K562 (cell line): ENCODE data around the gene KRTAP6-2.

Experiments
- CTCF ChIP-seq, 3 experiments: IDR thresholded peaks in 2 of 3; conservative IDR thresholded peaks in 1 of 3; 2 replicates each; pipeline ENCODE4 v1.5.1; 2011 to 2012; ENCODE audit warnings: low read length in 3 of 3, mild to moderate bottlenecking in 3 of 3, control low read depth in 2 of 3, improper control_type of control experiment in 1 of 3, inconsistent platforms in 1 of 3, low read depth in 1 of 3, mixed read lengths in 1 of 3, moderate library complexity in 1 of 3; ENCODE audit not compliant: insufficient read depth in 2 of 3
- E2F5 ChIP-seq: sonication (generic); formaldehyde crosslinking; IDR thresholded peaks from 2 replicates; pipeline ENCODE4 v1.8.0; 2022; ENCODE audit warnings: mild to moderate bottlenecking, missing genetic modification reagents

- TF ChIP-seq CTCF (IDR thresholded peaks at IDR 0.05 in 2 of 3, conservative IDR thresholded peaks at IDR 0.05 in 1 of 3; ENCODE audit: insufficient read depth in 2 of 3, low read depth in 1 of 3, low read length in 3 of 3) (no peak), E2F5 (no peak)
Observed at GRCh38 chr21:30642564-30642963, 43.9 kb upstream of the KRTAP6-2 start, which contains the start of gene KRTAP20-3.
